Right lobe of liver (tissue), 6 donors: ENCODE results near the gene ACSBG1. TPM values are rescaled to one million over a fixed set of nuclear protein-coding genes. Genes with fewer than 3 reads are reported as not detected.

Experiments used
- ATAC-seq, 4 donors: fragments of 200-7000 bp; cut with Tn5 transposase; one replicate each; pipeline ENCODE4 v1.9.1; 2020; ENCODE audit warnings: mild to moderate bottlenecking in 4 of 4, moderate library complexity in 4 of 4
- DNase-seq, 3 donors: peaks; one replicate each; pipeline ENCODE4 v3.0.0-alpha.2; 2020
- H3K27ac ChIP-seq, 3 donors: fragments of 200-600 bp; one replicate each; pipeline ENCODE4 v1.8.0; 2022
- H3K27me3 ChIP-seq, 2 donors: fragments of 200-600 bp; one replicate each; pipeline ENCODE4 v1.8.0; 2022
- H3K36me3 ChIP-seq, 4 donors: fragments of 200-600 bp; sonication (generic) in 1 of 4; one replicate each; pipeline versions ENCODE4 v1.5.1 to v1.8.0; 2017 to 2022; ENCODE audit warnings: control low read depth in 1 of 4
- H3K4me1 ChIP-seq, 4 donors: fragments of 200-600 bp; sonication (generic) in 1 of 4; one replicate each; pipeline versions ENCODE4 v1.5.1 to v1.8.0; 2017 to 2022; ENCODE audit warnings: control low read depth in 1 of 4
- H3K4me3 ChIP-seq, 3 donors: fragments of 200-600 bp; one replicate each; pipeline ENCODE4 v1.8.0; 2022
- H3K9me3 ChIP-seq, 4 donors: fragments of 200-600 bp; sonication (generic) in 1 of 4; one replicate each; pipeline versions ENCODE4 v1.5.1 to v1.8.0; 2017 to 2022; ENCODE audit warnings: control low read depth in 1 of 4
- CTCF ChIP-seq, 4 donors: fragments of 200-600 bp in 3 of 4; fragments of 450-650 bp in 1 of 4; IDR thresholded peaks; one replicate each; pipeline versions ENCODE4 v1.5.1 to v1.8.0; 2016 to 2022; ENCODE audit warnings: antibody characterized with exemption in 4 of 4, mild to moderate bottlenecking in 2 of 4
- POLR2A ChIP-seq: fragments of 450-650 bp; IDR thresholded peaks from one replicate; pipeline ENCODE4 v1.6.1; 2017; ENCODE audit warnings: antibody characterized with exemption, mild to moderate bottlenecking
- WGBS: methylation state at CpG from one replicate; pipeline ENCODE4 v1.1.6; 2018; ENCODE audit warnings: low coverage, low lambda C conversion rate; ENCODE audit not compliant: insufficient coverage; ENCODE audit errors: missing lambda C conversion rate; 5-methylcytosine and 5-hydroxymethylcytosine counted together
- intact Hi-C, 2 donors: fragments of 100-400 bp; cut with DNase I; formaldehyde crosslinking; loops; one replicate each; pipeline versions ENCODE4 v1.11.2 to v1.14.1; 2022
- total RNA-seq, 6 experiments: library from RNA; depleted of rRNA in 2 of 6; stranded (reverse); fragments of >200 nt in 2 of 6; fragmentation: NEBNext Ultra II Directional in 3 of 6; extraction: Animal tissue kit (Norgen Biotek cat#: 25700) in 3 of 6; gene quantifications; one replicate each; pipeline versions ENCODE4 v1.1.0 to v1.2.4, GENCODE V29; 2016 to 2023
- donor health status: DM: no; HTN: yes; CAD: no.
- donor health status: DM: no; HTN: no; CAD: no.
- donor health status: DM: no; HTN: no; CAD: no.
- donor health status: DM: no; HTN: yes; CAD: no.
- donor health status: DM: no; HTN: yes; CAD: no.

The ACSBG1 gene
- total RNA-seq, 6 experiments from 2014 or later: not detected

DNA sequence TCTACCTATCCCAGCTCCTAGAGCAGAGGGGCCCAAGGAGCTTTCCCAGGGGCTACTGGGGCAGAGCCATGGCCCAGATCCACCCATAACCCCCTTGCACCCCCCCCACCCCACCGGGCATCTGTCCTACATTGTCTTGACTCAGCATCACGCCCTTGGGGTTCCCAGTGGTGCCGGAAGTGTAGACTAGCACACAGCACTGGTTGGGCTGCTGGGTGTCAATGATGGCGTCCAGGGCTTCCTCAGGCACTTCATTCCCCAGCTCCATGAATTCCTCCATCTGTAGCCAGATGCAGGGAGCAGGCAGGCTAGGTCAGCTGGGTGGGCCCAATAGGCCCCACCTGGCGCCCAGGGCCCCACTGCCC lies 52.0 kb downstream of the ACSBG1 start:
- H3K36me3 ChIP-seq: no peaks in the 10 kb centered on the region
- H3K27ac ChIP-seq: no peak overlapping the region
- no peak overlapping the region for H3K4me3 ChIP-seq
- H3K9me3 ChIP-seq: no peaks in the 10 kb centered on the region
- ATAC-seq (no peak), DNase-seq (peak in 1 of 3 donors; percentile 22)
- no peaks in the 10 kb centered on the region for H3K4me1 ChIP-seq
- H3K27me3 ChIP-seq: no peaks in the 10 kb centered on the region
- WGBS: no CpG with 5 or more reads among the region's 5 CpGs
- TF ChIP-seq CTCF (IDR thresholded peaks at IDR 0.05) (no peak), POLR2A (no peak)
- intact Hi-C loops: no loop called here

- WGBS: 87% methylated on average over 5 of the region's 5 CpGs
- no peaks in the 10 kb centered on the region for H3K4me1 ChIP-seq
- intact Hi-C loops: no loop called here
- H3K9me3 ChIP-seq: no peaks in the 10 kb centered on the region
- DNase-seq: no peak
- no peak overlapping the region for H3K27ac ChIP-seq
- ATAC-seq: no peak
- no peak overlapping the region for H3K4me3 ChIP-seq
- TF ChIP-seq POLR2A (no peak), CTCF (IDR thresholded peaks at IDR 0.05) (no peak)
- H3K27me3 ChIP-seq: no peaks in the 10 kb centered on the region
- H3K36me3 ChIP-seq: no peaks in the 10 kb centered on the region
Observed at GRCh38 chr15:78179906-78180305, 54.5 kb downstream of the ACSBG1 start.

DNA sequence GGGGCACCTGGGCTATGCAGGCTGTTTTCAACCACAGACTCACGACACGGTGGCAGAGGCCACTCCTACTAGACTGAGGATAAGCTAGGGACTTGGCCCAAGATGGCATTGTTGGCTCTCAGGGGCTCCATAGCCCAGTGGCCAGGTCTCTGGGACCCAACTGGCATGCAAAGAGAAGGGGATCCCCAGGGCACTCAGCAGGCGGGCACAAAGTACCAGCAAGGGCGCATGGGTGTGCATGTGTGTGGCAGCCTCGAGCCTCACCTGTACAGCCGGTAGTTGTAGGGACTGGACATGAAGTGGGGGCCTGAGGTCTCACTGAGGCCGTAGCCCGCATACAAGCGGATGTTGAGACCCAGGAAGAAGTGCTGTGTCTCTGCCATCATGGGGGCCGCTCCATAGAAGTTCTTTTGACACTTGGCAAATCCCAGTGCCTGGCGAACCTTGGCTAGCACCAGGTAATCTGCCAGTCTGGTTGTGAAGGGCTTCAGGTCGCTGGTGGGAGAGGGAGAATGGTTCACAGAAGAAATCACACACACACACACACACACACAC lies 55.0 kb downstream of the ACSBG1 start:
- ATAC-seq (no peak), DNase-seq (peak in 1 of 3 donors; percentile 40)
- no peaks in the 10 kb centered on the region for H3K27me3 ChIP-seq
- no peaks in the 10 kb centered on the region for H3K4me1 ChIP-seq
- WGBS: 93% methylated on average over 6 of the region's 12 CpGs
- intact Hi-C loops: no loop called here
- no peaks in the 10 kb centered on the region for H3K36me3 ChIP-seq
- TF ChIP-seq CTCF (IDR thresholded peaks at IDR 0.05) (no peak), POLR2A (no peak)
- H3K9me3 ChIP-seq: no peaks in the 10 kb centered on the region
- no peak overlapping the region for H3K4me3 ChIP-seq
- H3K27ac ChIP-seq: no peak overlapping the region

- no peak for DNase-seq
- Histone ChIP-seq H3K4me3 (no peak overlapping the region), H3K4me1 (no peaks in the 10 kb centered on the region), H3K9me3 (no peaks in the 10 kb centered on the region), H3K27ac (no peak overlapping the region), H3K27me3 (no peaks in the 10 kb centered on the region), H3K36me3 (no peaks in the 10 kb centered on the region)
- TF ChIP-seq CTCF (IDR thresholded peaks at IDR 0.05) (no peak), POLR2A (no peak)
- intact Hi-C loops: no loop called here
- 71% methylated on average over 6 of the region's 6 CpGs for WGBS
- ATAC-seq: no peak
Observed at GRCh38 chr15:78178064-78178463, 56.3 kb downstream of the ACSBG1 start.

GRCh38 chr15:78177447-78177873 lies 56.9 kb downstream of the ACSBG1 start:
- no peaks in the 10 kb centered on the region for H3K36me3 ChIP-seq
- peak in 1 of 3 donors; percentile 60 for DNase-seq
- no peaks in the 10 kb centered on the region for H3K9me3 ChIP-seq
- no peaks in the 10 kb centered on the region for H3K27me3 ChIP-seq
- no peak overlapping the region for H3K27ac ChIP-seq
- no peak overlapping the region for H3K4me3 ChIP-seq
- no peaks in the 10 kb centered on the region for H3K4me1 ChIP-seq
- WGBS: 16% methylated on average over 3 of the region's 12 CpGs
- intact Hi-C loops: no loop called here
- TF ChIP-seq POLR2A: no peak
- peak; percentile 30 to 58 (median 48) for TF ChIP-seq CTCF (IDR thresholded peaks at IDR 0.05)
- ATAC-seq: peak; percentile 56 to 69 (median 62)
